ENCODE data around the gene ZFP64. TPM values are rescaled to one million over a fixed set of nuclear protein-coding genes. Genes with fewer than 3 reads are reported as not detected.
"Not testable (repeated sequence)": the region's sequence is repeated elsewhere in the genome, so short reads cannot be mapped to it uniquely, and the experiment has no call there.

The ZFP64 gene
- total RNA-seq, 6 experiments from 2014 or later = 23.0 to 24.3 (median 23.8) TPM

- TF ChIP-seq CTCF (IDR thresholded peaks at IDR 0.05) = no peak
- peaks cover 8% of the 10 kb centered on the region; the same call in 1 of the 2 replicates for H3K36me3 Mint-ChIP-seq (ENCODE audit: low read depth)
- no peak for DNase-seq
- H3K27ac Mint-ChIP-seq = no peak overlapping the region
- no peak overlapping the region for H3K4me3 Mint-ChIP-seq
- H3K9me3 Mint-ChIP-seq = no peaks in the 10 kb centered on the region
- H3K27me3 Mint-ChIP-seq (ENCODE audit: insufficient read depth) = no peaks in the 10 kb centered on the region
- peaks cover 5% of the 10 kb centered on the region; the same call in 1 of the 2 replicates for H3K4me1 Mint-ChIP-seq (ENCODE audit: low read depth)
These were observed 48.8 kb downstream of the ZFP64 start for GRCh38 chr20:52142757-52143156.

- no peak overlapping the region for H3K27ac Mint-ChIP-seq
- no peak for DNase-seq
- no peaks in the 10 kb centered on the region for H3K4me1 Mint-ChIP-seq (ENCODE audit: low read depth)
- H3K36me3 Mint-ChIP-seq (ENCODE audit: low read depth) = peaks cover 8% of the 10 kb centered on the region; the same call in 1 of the 2 replicates
- H3K9me3 Mint-ChIP-seq = no peaks in the 10 kb centered on the region
- no peaks in the 10 kb centered on the region for H3K27me3 Mint-ChIP-seq (ENCODE audit: insufficient read depth)
- no peak overlapping the region for H3K4me3 Mint-ChIP-seq
- TF ChIP-seq CTCF (IDR thresholded peaks at IDR 0.05) = no peak
These were observed 51.6 kb downstream of the ZFP64 start for GRCh38 chr20:52139986-52140385.

- no peaks in the 10 kb centered on the region for H3K9me3 Mint-ChIP-seq
- peaks cover 8% of the 10 kb centered on the region; the same call in 1 of the 2 replicates for H3K36me3 Mint-ChIP-seq (ENCODE audit: low read depth)
- TF ChIP-seq CTCF (IDR thresholded peaks at IDR 0.05) = no peak
These were observed 53.7 kb downstream of the ZFP64 start for GRCh38 chr20:52137850-52138249.

GRCh38 chr20:52133714-52134113, 57.9 kb downstream of the ZFP64 start:
- peaks cover 29% of the 10 kb centered on the region for H3K4me1 Mint-ChIP-seq (ENCODE audit: low read depth)
- DNase-seq; H3K27ac Mint-ChIP-seq; H3K36me3 Mint-ChIP-seq (ENCODE audit: low read depth); H3K4me3 Mint-ChIP-seq; H3K9me3 Mint-ChIP-seq; H3K27me3 Mint-ChIP-seq (ENCODE audit: insufficient read depth): not testable (repeated sequence)

More at GRCh38 chr20:52137850-52138249, 53.7 kb downstream of the ZFP64 start:
- H3K4me1 Mint-ChIP-seq (ENCODE audit: low read depth) = peaks cover 8% of the 10 kb centered on the region
- DNase-seq = no peak
- no peak overlapping the region for H3K27ac Mint-ChIP-seq
- no peak overlapping the region for H3K4me3 Mint-ChIP-seq
- no peaks in the 10 kb centered on the region for H3K27me3 Mint-ChIP-seq (ENCODE audit: insufficient read depth)

GRCh38 chr20:52132337-52132736, 59.2 kb downstream of the ZFP64 start:
- Mint-ChIP-seq H3K9me3 (no peaks in the 10 kb centered on the region), H3K27ac (no peak overlapping the region), H3K4me1 (ENCODE audit: low read depth) (peaks cover 29% of the 10 kb centered on the region), H3K27me3 (ENCODE audit: insufficient read depth) (peaks cover 2% of the 10 kb centered on the region; the same call in 1 of the 2 replicates), H3K4me3 (no peak overlapping the region), H3K36me3 (ENCODE audit: low read depth) (no peaks in the 10 kb centered on the region)
- TF ChIP-seq CTCF (IDR thresholded peaks at IDR 0.05) = 0 out of 2 replicates have a peak, but pooled peaks have one; percentile 8
- no peak for DNase-seq

GRCh38 chr20:52131048-52131643, 60.4 kb downstream of the ZFP64 start:
- no peaks in the 10 kb centered on the region for H3K9me3 Mint-ChIP-seq

More at GRCh38 chr20:52131048-52131643, 60.4 kb downstream of the ZFP64 start:
- H3K27ac Mint-ChIP-seq = no peak overlapping the region
- peaks cover 29% of the 10 kb centered on the region for H3K4me1 Mint-ChIP-seq (ENCODE audit: low read depth)
- no peak for DNase-seq
- peaks cover 2% of the 10 kb centered on the region; the same call in 1 of the 2 replicates for H3K27me3 Mint-ChIP-seq (ENCODE audit: insufficient read depth)
- no peak for TF ChIP-seq CTCF (IDR thresholded peaks at IDR 0.05)
- H3K36me3 Mint-ChIP-seq (ENCODE audit: low read depth) = no peaks in the 10 kb centered on the region
- no peak overlapping the region for H3K4me3 Mint-ChIP-seq

Data from HFFc6 (cell line).